Spleen (tissue), 7 donors: ENCODE data around the gene NLGN4X.

Experiments used
- POLR2AphosphoS5 ChIP-seq, 3 donors: sonication (generic); formaldehyde crosslinking; IDR thresholded peaks; one replicate each; pipeline ENCODE4 v1.5.1; 2017; ENCODE audit warnings: antibody characterized with exemption in 3 of 3
- TF ChIP-seq, protein P1 (sequence below), 11 experiments: fragments of 200-600 bp in 7 of 11; fragments of 450-650 bp in 4 of 11; sonication (generic) in 4 of 11; IDR thresholded peaks in 8 of 11; conservative IDR thresholded peaks in 3 of 11; 1 replicate in 7 of 11; 2 replicates in 4 of 11; pipeline versions ENCODE4 v1.4.0 to v1.8.0; 2016 to 2021; ENCODE audit warnings: antibody characterized with exemption in 11 of 11, inconsistent platforms in 4 of 11, mild to moderate bottlenecking in 1 of 11
- donor health status: DM: no; HTN: no; CAD: no; lungs with moderate emphysema.
- donor health status: DM: no; HTN: no; CAD: no.
- donor health status: DM: no; HTN: no; CAD: no.

DNA sequence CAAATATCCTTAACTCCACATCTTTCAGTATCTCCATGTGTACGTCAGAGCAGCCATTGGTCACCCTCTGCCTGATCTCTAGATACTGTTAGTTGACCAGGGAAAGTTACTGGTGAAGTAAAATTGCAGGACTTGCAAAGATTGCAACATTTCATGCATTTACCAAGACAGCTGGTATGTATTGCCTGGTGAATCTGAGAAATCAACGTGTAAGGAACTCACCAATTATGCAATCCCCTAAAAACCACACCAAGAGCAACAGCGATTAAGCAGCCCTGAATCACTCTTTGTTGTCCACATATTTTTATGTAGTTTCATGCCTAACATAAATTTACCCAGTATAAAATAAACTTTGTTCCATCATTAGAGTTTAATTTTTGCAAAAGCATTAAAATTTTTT, 271.2 kb downstream of the NLGN4X start:
- TF ChIP-seq POLR2AphosphoS5 (IDR thresholded peaks at IDR 0.05), result no peak
- TF ChIP-seq, protein P1, sequence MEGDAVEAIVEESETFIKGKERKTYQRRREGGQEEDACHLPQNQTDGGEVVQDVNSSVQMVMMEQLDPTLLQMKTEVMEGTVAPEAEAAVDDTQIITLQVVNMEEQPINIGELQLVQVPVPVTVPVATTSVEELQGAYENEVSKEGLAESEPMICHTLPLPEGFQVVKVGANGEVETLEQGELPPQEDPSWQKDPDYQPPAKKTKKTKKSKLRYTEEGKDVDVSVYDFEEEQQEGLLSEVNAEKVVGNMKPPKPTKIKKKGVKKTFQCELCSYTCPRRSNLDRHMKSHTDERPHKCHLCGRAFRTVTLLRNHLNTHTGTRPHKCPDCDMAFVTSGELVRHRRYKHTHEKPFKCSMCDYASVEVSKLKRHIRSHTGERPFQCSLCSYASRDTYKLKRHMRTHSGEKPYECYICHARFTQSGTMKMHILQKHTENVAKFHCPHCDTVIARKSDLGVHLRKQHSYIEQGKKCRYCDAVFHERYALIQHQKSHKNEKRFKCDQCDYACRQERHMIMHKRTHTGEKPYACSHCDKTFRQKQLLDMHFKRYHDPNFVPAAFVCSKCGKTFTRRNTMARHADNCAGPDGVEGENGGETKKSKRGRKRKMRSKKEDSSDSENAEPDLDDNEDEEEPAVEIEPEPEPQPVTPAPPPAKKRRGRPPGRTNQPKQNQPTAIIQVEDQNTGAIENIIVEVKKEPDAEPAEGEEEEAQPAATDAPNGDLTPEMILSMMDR (IDR thresholded peaks at IDR 0.05 in 8 of 11, conservative IDR thresholded peaks at IDR 0.05 in 3 of 11), result no peak
